Testis (tissue), 2 donors: ENCODE results near the gene LIG3.

Experiments
- CTCF ChIP-seq, 3 experiments: fragments of 450-650 bp in 2 of 3; fragments of 200-600 bp in 1 of 3; sonication (generic) in 1 of 3; IDR thresholded peaks; one replicate each; pipeline ENCODE4 v1.5.1; 2016 to 2019; ENCODE audit warnings: antibody characterized with exemption in 3 of 3, mild to moderate bottlenecking in 2 of 3, moderate library complexity in 1 of 3
- POLR2A ChIP-seq: fragments of 450-650 bp; IDR thresholded peaks from one replicate; pipeline ENCODE4 v1.6.1; 2017; ENCODE audit warnings: antibody characterized with exemption, mild to moderate bottlenecking, moderate library complexity

DNA sequence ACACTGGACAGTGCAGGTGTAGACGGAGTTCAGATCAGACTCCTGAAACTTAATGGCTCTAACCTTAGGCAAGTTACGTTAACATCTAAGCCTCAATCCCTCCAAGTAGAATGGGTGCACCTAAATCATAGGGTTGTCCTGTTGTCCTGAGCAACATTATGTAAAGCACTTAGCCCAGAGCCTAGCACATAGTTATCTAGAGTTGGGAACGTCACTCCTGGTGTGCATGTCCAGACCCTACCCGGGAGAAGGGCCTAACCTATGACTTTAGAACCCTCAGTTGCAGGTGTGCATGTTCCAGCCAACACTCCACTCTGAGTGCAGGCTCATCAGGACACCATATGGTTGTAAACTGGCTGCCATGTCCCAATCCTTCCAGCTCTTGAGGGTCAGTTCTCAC, 26.0 kb downstream of the LIG3 start:
- no peak for TF ChIP-seq CTCF (IDR thresholded peaks at IDR 0.05)
- TF ChIP-seq POLR2A: no peak
